ENCODE results near the gene MYO18A. TPM values are rescaled to one million over a fixed set of nuclear protein-coding genes. Genes with fewer than 3 reads are reported as not detected.
"Not testable (repeated sequence)": the region's sequence is repeated elsewhere in the genome, so short reads cannot be mapped to it uniquely, and the experiment has no call there.

The MYO18A gene
- total RNA-seq, 1 experiment from 2014 or later: 23.2 TPM

- H3K4me3 ChIP-seq: no peak overlapping the region
- H3K9me3 ChIP-seq: no peaks in the 10 kb centered on the region
- H3K27me3 ChIP-seq: no peaks in the 10 kb centered on the region
- H3K36me3 ChIP-seq: peaks cover 7% of the 10 kb centered on the region; the same call in 1 of the 2 replicates
- DNase-seq: peak; percentile 59
Measured at GRCh38 chr17:29158488-29159275, 21.5 kb downstream of the MYO18A start.

GRCh38 chr17:29158096-29158487 lies 22.1 kb downstream of the MYO18A start:
- no peaks in the 10 kb centered on the region for H3K27me3 ChIP-seq
- H3K4me3 ChIP-seq: no peak overlapping the region
- H3K36me3 ChIP-seq: peaks cover 7% of the 10 kb centered on the region; the same call in 1 of the 2 replicates
- H3K9me3 ChIP-seq: no peaks in the 10 kb centered on the region
- no peak for DNase-seq

GRCh38 chr17:29157310-29157709 lies 22.9 kb downstream of the MYO18A start:
- DNase-seq: no peak
- Histone ChIP-seq H3K27me3 (no peaks in the 10 kb centered on the region), H3K4me3 (no peak overlapping the region), H3K36me3 (peaks cover 7% of the 10 kb centered on the region; the same call in 1 of the 2 replicates), H3K9me3 (no peaks in the 10 kb centered on the region)

- no peak for DNase-seq
- no peaks in the 10 kb centered on the region for H3K27me3 ChIP-seq
- peaks cover 7% of the 10 kb centered on the region; the same call in 1 of the 2 replicates for H3K36me3 ChIP-seq
- H3K9me3 ChIP-seq: no peaks in the 10 kb centered on the region
- H3K4me3 ChIP-seq: no peak overlapping the region
Measured at GRCh38 chr17:29156781-29157180, 23.4 kb downstream of the MYO18A start.

GRCh38 chr17:29155966-29156338 lies 24.2 kb downstream of the MYO18A start:
- no peaks in the 10 kb centered on the region for H3K27me3 ChIP-seq
- H3K4me3 ChIP-seq: no peak overlapping the region
- no peaks in the 10 kb centered on the region for H3K9me3 ChIP-seq
- peaks cover 7% of the 10 kb centered on the region; the same call in 1 of the 2 replicates for H3K36me3 ChIP-seq
- no peak for DNase-seq

- no peaks in the 10 kb centered on the region for H3K27me3 ChIP-seq
- H3K36me3 ChIP-seq: peaks cover 7% of the 10 kb centered on the region; the same call in 1 of the 2 replicates
- no peak overlapping the region for H3K4me3 ChIP-seq
- DNase-seq: peak; percentile 92
- no peaks in the 10 kb centered on the region for H3K9me3 ChIP-seq
Measured at GRCh38 chr17:29155227-29155965, 24.8 kb downstream of the MYO18A start.

- no peak overlapping the region for H3K4me3 ChIP-seq
- H3K9me3 ChIP-seq: no peaks in the 10 kb centered on the region
Measured at GRCh38 chr17:29154516-29155226, 25.5 kb downstream of the MYO18A start.

GRCh38 chr17:29151567-29151966 lies 28.6 kb downstream of the MYO18A start:
- Histone ChIP-seq H3K4me3 (no peak overlapping the region), H3K9me3 (no peaks in the 10 kb centered on the region), H3K36me3 (peaks cover 9% of the 10 kb centered on the region; the same call in 1 of the 2 replicates), H3K27me3 (no peaks in the 10 kb centered on the region)
- peak; percentile 70 for DNase-seq

More at GRCh38 chr17:29154516-29155226, 25.5 kb downstream of the MYO18A start:
- DNase-seq: no peak
- peaks cover 7% of the 10 kb centered on the region; the same call in 1 of the 2 replicates for H3K36me3 ChIP-seq
- no peaks in the 10 kb centered on the region for H3K27me3 ChIP-seq

- Histone ChIP-seq H3K36me3 (0 out of 2 replicates have a peak, but pooled peaks cover 2% of the 10 kb centered on the region), H3K27me3 (no peaks in the 10 kb centered on the region), H3K9me3 (no peaks in the 10 kb centered on the region), H3K4me3 (no peak overlapping the region)
- DNase-seq: no peak
Measured at GRCh38 chr17:29150161-29150560, 30.0 kb downstream of the MYO18A start.

GRCh38 chr17:29149431-29150064 lies 30.6 kb downstream of the MYO18A start:
- H3K4me3 ChIP-seq: peak overlapping the region; percentile 45
- 0 out of 2 replicates have a peak, but pooled peaks cover 2% of the 10 kb centered on the region for H3K36me3 ChIP-seq
- no peak for DNase-seq
- H3K9me3 ChIP-seq: no peaks in the 10 kb centered on the region
- no peaks in the 10 kb centered on the region for H3K27me3 ChIP-seq

- no peaks in the 10 kb centered on the region for H3K9me3 ChIP-seq
- peak; percentile 97 for DNase-seq
- 0 out of 2 replicates have a peak, but pooled peaks cover 2% of the 10 kb centered on the region for H3K36me3 ChIP-seq
Measured at GRCh38 chr17:29148790-29149430, 31.3 kb downstream of the MYO18A start.

GRCh38 chr17:29148257-29148789 lies 31.9 kb downstream of the MYO18A start:
- Histone ChIP-seq H3K36me3 (0 out of 2 replicates have a peak, but pooled peaks cover 2% of the 10 kb centered on the region), H3K27me3 (no peaks in the 10 kb centered on the region), H3K9me3 (no peaks in the 10 kb centered on the region), H3K4me3 (peak overlapping the region; percentile 45)
- no peak for DNase-seq

More at GRCh38 chr17:29148790-29149430, 31.3 kb downstream of the MYO18A start:
- no peaks in the 10 kb centered on the region for H3K27me3 ChIP-seq
- peak overlapping the region; percentile 45 for H3K4me3 ChIP-seq

GRCh38 chr17:29147682-29148081 lies 32.5 kb downstream of the MYO18A start:
- Histone ChIP-seq H3K9me3 (no peaks in the 10 kb centered on the region), H3K36me3 (0 out of 2 replicates have a peak, but pooled peaks cover 2% of the 10 kb centered on the region), H3K27me3 (no peaks in the 10 kb centered on the region), H3K4me3 (no peak overlapping the region)
- DNase-seq: no peak

GRCh38 chr17:29147228-29147627 lies 33.0 kb downstream of the MYO18A start:
- H3K4me3 ChIP-seq, H3K27me3 ChIP-seq, H3K36me3 ChIP-seq, DNase-seq, H3K9me3 ChIP-seq: not testable (repeated sequence)

- Histone ChIP-seq H3K4me3 (no peak overlapping the region), H3K36me3 (0 out of 2 replicates have a peak, but pooled peaks cover 2% of the 10 kb centered on the region), H3K27me3 (no peaks in the 10 kb centered on the region), H3K9me3 (no peaks in the 10 kb centered on the region)
- no peak for DNase-seq
Measured at GRCh38 chr17:29146369-29146972, 33.7 kb downstream of the MYO18A start.

Measured in MG63 (cell line).